GM12878 (cell line): ENCODE measurements around the gene ADAMTSL1. TPM values are rescaled to one million over a fixed set of nuclear protein-coding genes. Genes with fewer than 3 reads are reported as not detected.

Experiments used
- ATAC-seq: fragments of 200-7000 bp; cut with Tn5 transposase; 3 replicates; pipeline ENCODE4 v1.9.1; 2020; ENCODE audit warnings: mild to moderate bottlenecking, moderate library complexity
- BruUV-seq: library from RNA; stranded (reverse); fragments of 400-500 nt; replicated peaks from 2 replicates; lab custom pipeline; 2021; lab: Mats Ljungman, UMichigan
- CTCF ChIA-PET: fragments of 300-600 bp; sonication (Branson Sonifier 250); formaldehyde crosslinking; extraction: SDS; loops from one replicate; lab custom pipeline; 2021; ENCODE audit warnings: inconsistent platforms; lab: Yijun Ruan, JAX
- POLR2A ChIA-PET: fragments of 350-600 bp; formaldehyde crosslinking; extraction: SDS; loops from one replicate; lab custom pipeline; 2021; ENCODE audit warnings: inconsistent platforms; lab: Charles Lee
- RAD21 ChIA-PET: fragments of 300-600 bp; sonication (Branson Sonifier 250); formaldehyde crosslinking; loops from one replicate; lab custom pipeline; 2023; ENCODE audit warnings: antibody characterized with exemption; ENCODE audit not compliant: unreplicated experiment; lab: Charles Lee
- SMC1A ChIA-PET: fragments of 300-600 bp; sonication (Branson Sonifier 250); formaldehyde crosslinking; loops from one replicate; lab custom pipeline; 2023; ENCODE audit not compliant: unreplicated experiment, uncharacterized antibody; lab: Charles Lee
- DNase-seq: peaks from one replicate; pipeline ENCODE4 v3.0.0-alpha.2; 2011; ENCODE audit warnings: low read depth, low spot score
- FAIRE-seq: peaks from 3 replicates; lab custom pipeline; 2011; peaks lifted over from hg19 to GRCh38; lab: Jason Lieb, UNC
- H2AFZ ChIP-seq: 2 replicates; pipeline ENCODE4 v1.6.0; 2011; ENCODE audit warnings: low read depth, low read length, control low read depth; ENCODE audit not compliant: control insufficient read depth
- H3K27ac ChIP-seq: 2 replicates; pipeline ENCODE4 v1.5.1; 2011; ENCODE audit warnings: control low read depth; ENCODE audit not compliant: control insufficient read depth, insufficient read depth
- H3K27me3 ChIP-seq, 2 experiments: replicated peaks in 1 of 2; 2 replicates each; pipeline versions ENCODE4 v1.6.0 to v1.6.1; 2011; ENCODE audit warnings: low read length in 1 of 2; ENCODE audit not compliant: control insufficient read depth in 2 of 2, insufficient read depth in 2 of 2
- H3K36me3 ChIP-seq, 2 experiments: 2 replicates each; pipeline ENCODE4 v1.5.1; 2011; ENCODE audit warnings: low read length in 1 of 2; ENCODE audit not compliant: control insufficient read depth in 2 of 2, insufficient read depth in 2 of 2
- H3K4me1 ChIP-seq: 2 replicates; pipeline ENCODE4 v1.6.1; 2011; ENCODE audit warnings: mild to moderate bottlenecking, low read length, moderate library complexity, mixed read lengths; ENCODE audit not compliant: control insufficient read depth, insufficient read depth
- H3K4me2 ChIP-seq: 2 replicates; pipeline ENCODE4 v1.6.0; 2011; ENCODE audit warnings: control low read depth; ENCODE audit not compliant: control insufficient read depth, insufficient read depth
- H3K4me3 ChIP-seq: fragments of 200-600 bp; sonication (generic); 2 replicates; pipeline ENCODE4 v1.5.1; 2016
- H3K79me2 ChIP-seq: 2 replicates; pipeline ENCODE4 v1.6.0; 2011; ENCODE audit warnings: low read length; ENCODE audit not compliant: control insufficient read depth, insufficient read depth
- H3K9ac ChIP-seq: 2 replicates; pipeline ENCODE4 v1.8.0; 2011; ENCODE audit warnings: low read length, control low read depth, mixed read lengths; ENCODE audit not compliant: control insufficient read depth, insufficient read depth
- H3K9me3 ChIP-seq: replicated peaks from 3 replicates; pipeline ENCODE4 v1.5.1; 2011; ENCODE audit warnings: mild to moderate bottlenecking, low read length; ENCODE audit not compliant: control insufficient read depth, insufficient read depth
- H4K20me1 ChIP-seq: 2 replicates; pipeline ENCODE4 v1.6.0; 2011; ENCODE audit not compliant: control insufficient read depth, insufficient read depth
- BRCA1 ChIP-seq: IDR thresholded peaks from 2 replicates; pipeline ENCODE4 v1.6.1; 2011; ENCODE audit warnings: low read depth, low read length, improper control_type of control experiment
- E2F8 ChIP-seq: fragments of 450-650 bp; IDR thresholded peaks from 2 replicates; pipeline ENCODE4 v1.6.1; 2018; ENCODE audit warnings: mild to moderate bottlenecking, low read depth, moderate library complexity; ENCODE audit not compliant: partially characterized antibody
- EED ChIP-seq: sonication (generic); IDR thresholded peaks from 2 replicates; pipeline ENCODE4 v1.6.1; 2016; ENCODE audit warnings: antibody characterized with exemption, low read depth
- HSF1 ChIP-seq: fragments of 150-350 bp; IDR thresholded peaks from 2 replicates; pipeline ENCODE4 v1.6.1; 2014; ENCODE audit warnings: mild to moderate bottlenecking, low read depth, low read length
- IRF3 ChIP-seq: fragments of 450-650 bp; IDR thresholded peaks from 2 replicates; pipeline ENCODE4 v1.6.1; 2014; ENCODE audit warnings: mild to moderate bottlenecking
- JUNB ChIP-seq: IDR thresholded peaks from 2 replicates; pipeline ENCODE4 v1.6.1; 2016; ENCODE audit warnings: antibody characterized with exemption, mild to moderate bottlenecking
- PKNOX1 ChIP-seq: fragments of 450-650 bp; IDR thresholded peaks from 2 replicates; pipeline ENCODE4 v1.6.1; 2016; ENCODE audit warnings: mild to moderate bottlenecking
- PRDM15 ChIP-seq: fragments of 450-650 bp; formaldehyde crosslinking; IDR thresholded peaks from 2 replicates; pipeline ENCODE4 v1.4.0; 2020; ENCODE audit warnings: mild to moderate bottlenecking, moderate library complexity
- RBBP5 ChIP-seq: fragments of 200-600 bp; sonication (generic); conservative IDR thresholded peaks from 2 replicates; pipeline ENCODE4 v1.6.1; 2016
- RELA ChIP-seq: fragments of 450-650 bp; IDR thresholded peaks from 2 replicates; pipeline ENCODE4 v1.8.0; 2014; ENCODE audit warnings: borderline replicate concordance; ENCODE audit not compliant: partially characterized antibody
- ZNF207 ChIP-seq: fragments of 450-650 bp; IDR thresholded peaks from 2 replicates; pipeline ENCODE4 v1.6.1; 2014; ENCODE audit warnings: antibody characterized with exemption, mild to moderate bottlenecking, borderline replicate concordance
- WGBS: methylation state at CpG from one replicate; pipeline ENCODE4 v1.1.6; 2016; ENCODE audit warnings: low lambda C conversion rate; ENCODE audit not compliant: insufficient replicate concordance, insufficient coverage; ENCODE audit errors: missing lambda C conversion rate; 5-methylcytosine and 5-hydroxymethylcytosine counted together
- in situ Hi-C: fragments of 300-500 bp; cut with MboI; formaldehyde crosslinking; loops from 9 replicates; pipeline ENCODE4 v1.14.3; 2018; ENCODE audit warnings: mixed read lengths
- intact Hi-C: fragments of 100-400 bp; cut with micrococcal nuclease; formaldehyde crosslinking; loops from one replicate; pipeline ENCODE4 v1.14.2; 2022; ENCODE audit not compliant: unreplicated experiment
- polyA plus RNA-seq, 11 experiments: library from polyadenylated mRNA; depleted of rRNA in 4 of 11; unstranded in 6 of 11; stranded (reverse) in 5 of 11; fragments of >200 nt; fragmentation: Nextera tagmentation in 4 of 11; fragmentation: Illumina TruSeq in 1 of 11; extraction: Ambion mirVana in 4 of 11; extraction: Trizol in 1 of 11; gene quantifications; 1 replicate in 1 of 11; 2 replicates in 10 of 11; pipeline versions ENCODE4 v1.2.1 to v1.2.3, GENCODE V29; 2011 to 2016; ENCODE audit warnings: inconsistent platforms in 2 of 11, missing spikeins in 2 of 11, low read depth in 1 of 11
- total RNA-seq, 4 experiments: library from RNA; depleted of rRNA in 3 of 4; stranded (reverse); fragments of >200 nt in 3 of 4; fragmentation: Illumina TruSeq in 1 of 4; extraction: Trizol in 1 of 4; gene quantifications; 2 replicates each; pipeline versions ENCODE4 v1.2.1 to v1.2.3, GENCODE V29; 2013 to 2021

The ADAMTSL1 gene
- total and polyA plus RNA-seq, 10 of the 15 experiments (the other 5 are each of a cell fraction or from before 2014, with no cell fraction given), result 0.01 to 0.10 (median 0.07) TPM; not detected in 6

GRCh38 chr9:18718393-18718792, 244.4 kb downstream of the ADAMTSL1 start:
- SMC1A ChIA-PET, result interaction anchor here (1.4 to 1.7 kb wide), 2 partner anchors 25 to 50 kb away, joined by 3 to 5 read pairs; no protein-coding TSS in a partner anchor
- no peaks in the 10 kb centered on the region for H4K20me1 ChIP-seq
- CTCF ChIA-PET, result no interaction called here
- POLR2A ChIA-PET, result interaction anchor here (1.1 kb wide), 1 partner anchor 13 kb away, joined by 3 read pairs; no protein-coding TSS in a partner anchor
- no peaks in the 10 kb centered on the region for H3K36me3 ChIP-seq
- ATAC-seq (no peak), DNase-seq (no peak), FAIRE-seq (no peak)
- no peak overlapping the region for H3K27ac ChIP-seq
- H3K9me3 ChIP-seq, result no peaks in the 10 kb centered on the region
- WGBS, result 60% methylated on average over 12 of the region's 12 CpGs
- RAD21 ChIA-PET, result no interaction called here
- H3K4me3 ChIP-seq, result no peak overlapping the region
- no peak overlapping the region for H2AFZ ChIP-seq
- no peaks in the 10 kb centered on the region for H3K27me3 ChIP-seq
- H3K4me2 ChIP-seq, result no peak overlapping the region
- intact Hi-C loops, result no loop called here
- no TSS peak for BruUV-seq
- no peak overlapping the region for H3K9ac ChIP-seq
- in situ Hi-C loops, result no loop called here
- no peaks in the 10 kb centered on the region for H3K4me1 ChIP-seq
- no peaks in the 10 kb centered on the region for H3K79me2 ChIP-seq
- TF ChIP-seq HSF1 (no peak), JUNB (no peak), ZNF207 (no peak), E2F8 (no peak), PRDM15 (CRISPR knock-in tag) (no peak), RBBP5 (no peak), RELA (no peak), EED (no peak), IRF3 (no peak), BRCA1 (no peak), PKNOX1 (no peak)
